Left kidney (tissue), 8 donors: ENCODE measurements around the gene CHORDC1. TPM values are rescaled to one million over a fixed set of nuclear protein-coding genes. Genes with fewer than 3 reads are reported as not detected.
"Not testable (repeated sequence)": the region's sequence is repeated elsewhere in the genome, so short reads cannot be mapped to it uniquely, and the experiment has no call there.

Experiments
- DNase-seq: peaks from one replicate; pipeline ENCODE4 v3.0.0-alpha.2; 2013
- long read RNA-seq, 8 donors: transcript quantifications; one replicate each; lab custom pipeline, GENCODE V29; 2026
- polyA plus RNA-seq: library from polyadenylated mRNA; unstranded; fragments of 120-200 nt; gene quantifications from one replicate; pipeline ENCODE4 v1.2.1, GENCODE V29; 2013; ENCODE audit not compliant: insufficient read length

The CHORDC1 gene
- polyA plus RNA-seq, result 60.3 TPM
- long read RNA-seq, donor 1, full-length matches to known transcripts, result 8 of 8 reads
- long read RNA-seq, donor 1, partial matches to known transcripts, result 0 of 8 reads
- long read RNA-seq, donor 1, other reads (novel, unspliced or antisense), result 0 of 8 reads
- long read RNA-seq, donor 2, partial matches to known transcripts, result 11 of 13 reads
- long read RNA-seq, donor 2, other reads (novel, unspliced or antisense), result 0 of 13 reads
- long read RNA-seq, donor 3, transcript CHORDC1-201 (11 exons, 2,654 nt), result major isoform, 7 of 18 reads
- long read RNA-seq, donor 3, partial matches to known transcripts, result 10 of 18 reads
- long read RNA-seq, donor 3, other reads (novel, unspliced or antisense), result 0 of 18 reads
- long read RNA-seq, donor 4, result 0 reads
- long read RNA-seq, donor 5, transcript CHORDC1-201 (11 exons, 2,654 nt), result major isoform, 9 of 21 reads
- long read RNA-seq, donor 5, partial matches to known transcripts, result 11 of 21 reads
- long read RNA-seq, donor 5, other reads (novel, unspliced or antisense), result 0 of 21 reads
- long read RNA-seq, donor 6, partial matches to known transcripts, result 7 of 8 reads
- long read RNA-seq, donor 6, other reads (novel, unspliced or antisense), result 0 of 8 reads
- long read RNA-seq, donor 7, full-length matches to known transcripts, result 7 of 33 reads
- long read RNA-seq, donor 7, partial matches to known transcripts, result 26 of 33 reads
- long read RNA-seq, donor 7, other reads (novel, unspliced or antisense), result 0 of 33 reads
- long read RNA-seq, donor 8, partial matches to known transcripts, result 0 of 1 reads
- long read RNA-seq, donor 8, other reads (novel, unspliced or antisense), result 0 of 1 reads

GRCh38 chr11:90222459-90223247 is at the start of gene CHORDC1:
TSS of gene CHORDC1 (minus strand) at chr11:90223049. CDS start at chr11:90222954, 95 bp downstream.
- DNase-seq, result peak; percentile 86

- DNase-seq, result no peak
Observed at GRCh38 chr11:90257158-90257525, 34.3 kb upstream of the CHORDC1 start.

- no peak for DNase-seq
Observed at GRCh38 chr11:90256404-90257157, 33.7 kb upstream of the CHORDC1 start.

GRCh38 chr11:90254065-90254464 is 31.2 kb upstream of the CHORDC1 start:
- no peak for DNase-seq

GRCh38 chr11:90252053-90252452 is 29.2 kb upstream of the CHORDC1 start:
- DNase-seq, result no peak

- DNase-seq, result no peak
Observed at GRCh38 chr11:90251599-90251998, 28.8 kb upstream of the CHORDC1 start.

GRCh38 chr11:90250970-90251369 is 28.1 kb upstream of the CHORDC1 start:
- DNase-seq, result no peak

- DNase-seq, result no peak
Observed at GRCh38 chr11:90246468-90246867, 23.6 kb upstream of the CHORDC1 start.

- DNase-seq, result no peak
Observed at GRCh38 chr11:90243534-90243933, 20.7 kb upstream of the CHORDC1 start.

- DNase-seq, result no peak
Observed at GRCh38 chr11:90242894-90243416, 20.1 kb upstream of the CHORDC1 start.

GRCh38 chr11:90241414-90241813 is 18.6 kb upstream of the CHORDC1 start:
- no peak for DNase-seq

GRCh38 chr11:90239967-90240636 is 17.3 kb upstream of the CHORDC1 start:
- not testable (repeated sequence) for DNase-seq

GRCh38 chr11:90237004-90237403 is 14.2 kb upstream of the CHORDC1 start:
- DNase-seq, result no peak

- DNase-seq, result no peak
Observed at GRCh38 chr11:90235526-90235925, 12.7 kb upstream of the CHORDC1 start.

GRCh38 chr11:90234977-90235376 is 12.1 kb upstream of the CHORDC1 start:
- no peak for DNase-seq

GRCh38 chr11:90229791-90230190 is 6.9 kb upstream of the CHORDC1 start:
- DNase-seq, result no peak

GRCh38 chr11:90228056-90228455 is 5.2 kb upstream of the CHORDC1 start:
- DNase-seq, result no peak

- DNase-seq, result no peak
Observed at GRCh38 chr11:90223248-90223585, 368 bp upstream of the CHORDC1 start.

- DNase-seq, result no peak
Observed at GRCh38 chr11:90221803-90222458, 918 bp downstream of the CHORDC1 start.

- no peak for DNase-seq
Observed at GRCh38 chr11:90220391-90220790, 2.5 kb downstream of the CHORDC1 start.
